Measurements from ENCODE around the gene SLC44A3.
A peak's percentile ranks its signal among the peaks of the same experiment; 100 is the strongest.

Gene SLC44A3

GRCh38 chr1:94799206-94799605 is 21.0 kb upstream of the SLC44A3 start:
- peaks cover 2% of the 10 kb centered on the region for H3K9me3 ChIP-seq (ENCODE audit: insufficient read depth, low read depth, low read length)
- WGBS (ENCODE audit: extremely low coverage, insufficient coverage, insufficient read length) = no CpG with 5 or more reads among the region's 4 CpGs

DNA sequence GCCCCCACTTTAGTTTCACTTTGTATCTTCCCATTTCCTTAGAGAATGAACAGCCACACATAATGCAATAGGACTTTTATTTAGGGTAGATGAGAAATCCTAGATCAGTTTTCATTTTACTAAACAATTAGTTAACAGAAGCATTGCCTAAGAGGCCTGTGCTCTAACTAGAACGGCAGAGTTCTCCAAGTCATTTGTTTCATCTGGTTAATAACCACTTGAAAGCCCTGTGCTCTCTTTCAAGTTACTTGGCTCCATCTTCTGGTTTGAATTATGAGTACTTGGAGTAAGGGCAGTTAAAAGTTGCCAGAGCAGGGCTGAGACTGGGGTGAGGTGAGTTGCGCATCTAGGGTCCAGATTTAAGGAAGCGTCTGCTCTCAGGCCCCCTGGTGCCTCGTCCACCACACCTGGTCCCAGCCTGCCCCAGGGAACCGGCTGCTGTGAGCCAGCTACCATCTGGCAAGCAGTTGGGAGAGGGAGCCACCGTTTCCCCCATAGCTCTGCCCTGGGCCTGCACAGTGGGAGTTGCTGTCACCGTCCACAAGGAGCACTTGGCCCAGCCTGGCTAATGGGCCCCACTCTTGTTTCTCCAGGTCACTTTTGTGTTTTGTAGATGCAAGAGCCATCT is 18.1 kb upstream of the SLC44A3 start:
- no peak overlapping the region for H3K4ac ChIP-seq (ENCODE audit: low read depth, low read length)
- no peak overlapping the region for H4K8ac ChIP-seq (ENCODE audit: low read depth, low read length)
- peak overlapping the region; percentile 15 for H4K91ac ChIP-seq (ENCODE audit: low read depth, low read length)
- no peaks in the 10 kb centered on the region for H3K36me3 ChIP-seq (ENCODE audit: control insufficient read depth in 1 of 2, insufficient read depth in 2 of 2, low read length in 2 of 2)
- peak overlapping the region; percentile 44 for H2BK12ac ChIP-seq (ENCODE audit: low read length)
- no CpG with 5 or more reads among the region's 7 CpGs for WGBS (ENCODE audit: extremely low coverage, insufficient coverage, insufficient read length)
- no peak overlapping the region for H2BK5ac ChIP-seq (ENCODE audit: low read depth, low read length, poor library complexity)
- no peak overlapping the region for H3K18ac ChIP-seq (ENCODE audit: low read length)
- peaks cover 2% of the 10 kb centered on the region for H3K9me3 ChIP-seq (ENCODE audit: insufficient read depth, low read depth, low read length)
- no peak overlapping the region for H3K4me2 ChIP-seq (ENCODE audit: low read length)
- no peaks in the 10 kb centered on the region for H3K79me1 ChIP-seq (ENCODE audit: low read length)
- peak in 1 of 2 donors; percentile 65 for DNase-seq
- no peaks in the 10 kb centered on the region for H3K79me2 ChIP-seq (ENCODE audit: control insufficient read depth, insufficient read depth, low read length, poor library complexity)
- H3K23ac ChIP-seq (ENCODE audit: low read length) = no peak overlapping the region
- H2AK5ac ChIP-seq (ENCODE audit: low read length) = peak overlapping the region; percentile 61
- H3K4me3 ChIP-seq (ENCODE audit: low read depth, low read length) = no peak overlapping the region
- H3K9ac ChIP-seq (ENCODE audit: low read length) = no peak overlapping the region
- peaks cover 4 to 6% of the 10 kb centered on the region in 2 experiments for H3K4me1 ChIP-seq (ENCODE audit: control insufficient read depth in 1 of 2, insufficient read depth in 2 of 2, low read length in 2 of 2)
- no peak overlapping the region for H3K27ac ChIP-seq (ENCODE audit: low read depth, low read length)
- H2BK120ac ChIP-seq (ENCODE audit: insufficient read depth, low read length, poor library complexity) = peak overlapping the region; percentile 37
- no peak overlapping the region for H3K14ac ChIP-seq (ENCODE audit: low read length)
- peak overlapping the region; percentile 38 for H2AFZ ChIP-seq (ENCODE audit: insufficient read depth, low read length, poor library complexity)
- H3K27me3 ChIP-seq (ENCODE audit: insufficient read depth, low read length) = no peaks in the 10 kb centered on the region
- H4K12ac ChIP-seq (ENCODE audit: low read depth, low read length) = no peak overlapping the region

More at GRCh38 chr1:94799206-94799605, 21.0 kb upstream of the SLC44A3 start:
- Histone ChIP-seq H3K79me2 (ENCODE audit: control insufficient read depth, insufficient read depth, low read length, poor library complexity) (no peaks in the 10 kb centered on the region), H3K18ac (ENCODE audit: low read length) (no peak overlapping the region), H3K9ac (ENCODE audit: low read length) (no peak overlapping the region), H2BK120ac (ENCODE audit: insufficient read depth, low read length, poor library complexity) (no peak overlapping the region), H3K14ac (ENCODE audit: low read length) (no peak overlapping the region), H3K4me1 (ENCODE audit: control insufficient read depth in 1 of 2, insufficient read depth in 2 of 2, low read length in 2 of 2) (peaks cover 2% of the 10 kb centered on the region in 2 experiments), H2BK5ac (ENCODE audit: low read depth, low read length, poor library complexity) (no peak overlapping the region), H3K27me3 (ENCODE audit: insufficient read depth, low read length) (no peaks in the 10 kb centered on the region), H3K23ac (ENCODE audit: low read length) (no peak overlapping the region), H4K8ac (ENCODE audit: low read depth, low read length) (no peak overlapping the region), H3K27ac (ENCODE audit: low read depth, low read length) (no peak overlapping the region), H2BK12ac (ENCODE audit: low read length) (no peak overlapping the region), H3K4ac (ENCODE audit: low read depth, low read length) (no peak overlapping the region), H4K12ac (ENCODE audit: low read depth, low read length) (no peak overlapping the region), H3K36me3 (ENCODE audit: control insufficient read depth in 1 of 2, insufficient read depth in 2 of 2, low read length in 2 of 2) (no peaks in the 10 kb centered on the region), H2AK5ac (ENCODE audit: low read length) (no peak overlapping the region), H3K4me2 (ENCODE audit: low read length) (no peak overlapping the region), H2AFZ (ENCODE audit: insufficient read depth, low read length, poor library complexity) (no peak overlapping the region), H3K79me1 (ENCODE audit: low read length) (no peaks in the 10 kb centered on the region), H4K91ac (ENCODE audit: low read depth, low read length) (no peak overlapping the region), H3K4me3 (ENCODE audit: low read depth, low read length) (no peak overlapping the region)
- DNase-seq = no peak

- peaks cover 4 to 6% of the 10 kb centered on the region in 2 experiments for H3K4me1 ChIP-seq (ENCODE audit: control insufficient read depth in 1 of 2, insufficient read depth in 2 of 2, low read length in 2 of 2)
- H3K23ac ChIP-seq (ENCODE audit: low read length) = no peak overlapping the region
- no peak overlapping the region for H3K9ac ChIP-seq (ENCODE audit: low read length)
- H3K4me2 ChIP-seq (ENCODE audit: low read length) = no peak overlapping the region
- H3K18ac ChIP-seq (ENCODE audit: low read length) = no peak overlapping the region
- no peak overlapping the region for H2BK12ac ChIP-seq (ENCODE audit: low read length)
- H4K91ac ChIP-seq (ENCODE audit: low read depth, low read length) = no peak overlapping the region
- no peak overlapping the region for H2BK120ac ChIP-seq (ENCODE audit: insufficient read depth, low read length, poor library complexity)
- no CpG with 5 or more reads among the region's 3 CpGs for WGBS (ENCODE audit: extremely low coverage, insufficient coverage, insufficient read length)
- H3K9me3 ChIP-seq (ENCODE audit: insufficient read depth, low read depth, low read length) = peaks cover 2% of the 10 kb centered on the region
- no peaks in the 10 kb centered on the region for H3K27me3 ChIP-seq (ENCODE audit: insufficient read depth, low read length)
- H3K4me3 ChIP-seq (ENCODE audit: low read depth, low read length) = no peak overlapping the region
- no peak overlapping the region for H3K14ac ChIP-seq (ENCODE audit: low read length)
- H3K36me3 ChIP-seq (ENCODE audit: control insufficient read depth in 1 of 2, insufficient read depth in 2 of 2, low read length in 2 of 2) = no peaks in the 10 kb centered on the region
- no peak overlapping the region for H4K12ac ChIP-seq (ENCODE audit: low read depth, low read length)
- no peak overlapping the region for H4K8ac ChIP-seq (ENCODE audit: low read depth, low read length)
- no peak overlapping the region for H2BK5ac ChIP-seq (ENCODE audit: low read depth, low read length, poor library complexity)
- no peak overlapping the region for H3K27ac ChIP-seq (ENCODE audit: low read depth, low read length)
- H3K4ac ChIP-seq (ENCODE audit: low read depth, low read length) = no peak overlapping the region
- no peak overlapping the region for H2AK5ac ChIP-seq (ENCODE audit: low read length)
- no peak for DNase-seq
- no peak overlapping the region for H2AFZ ChIP-seq (ENCODE audit: insufficient read depth, low read length, poor library complexity)
- H3K79me1 ChIP-seq (ENCODE audit: low read length) = no peaks in the 10 kb centered on the region
- no peaks in the 10 kb centered on the region for H3K79me2 ChIP-seq (ENCODE audit: control insufficient read depth, insufficient read depth, low read length, poor library complexity)
Observed at GRCh38 chr1:94803106-94803505, 17.1 kb upstream of the SLC44A3 start.

DNA sequence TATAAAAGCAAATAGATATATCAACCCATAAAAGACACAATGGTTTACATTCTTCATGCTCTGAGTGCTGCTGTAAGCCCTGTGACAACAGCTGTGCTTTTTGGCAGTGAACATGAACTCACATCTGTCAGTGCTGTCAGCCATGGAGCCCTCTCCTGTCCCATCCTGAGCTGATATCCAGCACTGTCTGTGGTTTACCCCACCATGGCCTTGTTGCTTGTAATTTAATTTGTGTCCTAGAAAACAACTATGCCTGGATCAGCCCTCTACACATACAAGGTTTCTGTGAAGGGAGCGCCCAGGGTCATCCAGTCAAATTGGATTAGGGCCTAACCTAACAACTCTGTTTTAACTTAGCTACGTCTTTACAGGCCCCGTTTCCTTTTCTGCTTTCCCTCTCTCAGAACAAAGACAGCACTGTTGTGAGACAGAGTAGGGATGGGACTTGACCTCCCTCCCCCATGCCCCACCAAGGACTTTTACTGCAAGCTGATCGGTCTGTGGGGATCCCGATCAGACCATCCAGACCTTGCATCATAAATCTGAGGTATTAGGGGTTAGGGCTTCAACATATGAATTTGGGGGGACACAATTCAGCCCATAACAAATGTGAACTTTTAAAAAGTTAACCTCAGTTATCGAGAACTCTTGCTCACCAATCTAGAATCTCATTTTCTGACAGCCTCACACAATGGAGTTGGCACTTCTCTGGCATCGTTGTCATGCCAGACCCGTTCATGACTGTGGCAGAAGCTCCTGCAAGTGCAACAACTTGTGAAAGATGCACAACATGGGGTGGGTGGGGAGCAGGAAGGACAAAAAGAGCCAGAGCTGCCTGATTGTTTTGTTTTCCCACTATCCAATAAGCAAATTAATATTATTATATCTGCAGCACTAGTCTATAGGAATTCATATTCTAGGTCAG is 16.4 kb upstream of the SLC44A3 start:
- no peak overlapping the region for H3K4me3 ChIP-seq (ENCODE audit: low read depth, low read length)
- no peak overlapping the region for H4K12ac ChIP-seq (ENCODE audit: low read depth, low read length)
- no peak overlapping the region for H4K8ac ChIP-seq (ENCODE audit: low read depth, low read length)
- H2BK5ac ChIP-seq (ENCODE audit: low read depth, low read length, poor library complexity) = no peak overlapping the region
- no peak overlapping the region for H3K14ac ChIP-seq (ENCODE audit: low read length)
- H2BK120ac ChIP-seq (ENCODE audit: insufficient read depth, low read length, poor library complexity) = no peak overlapping the region
- no peak overlapping the region for H3K23ac ChIP-seq (ENCODE audit: low read length)
- no peak overlapping the region for H2AFZ ChIP-seq (ENCODE audit: insufficient read depth, low read length, poor library complexity)
- no peak overlapping the region for H3K27ac ChIP-seq (ENCODE audit: low read depth, low read length)
- H3K79me1 ChIP-seq (ENCODE audit: low read length) = no peaks in the 10 kb centered on the region
- H2BK12ac ChIP-seq (ENCODE audit: low read length) = peak overlapping the region; percentile 34
- no peaks in the 10 kb centered on the region for H3K36me3 ChIP-seq (ENCODE audit: control insufficient read depth in 1 of 2, insufficient read depth in 2 of 2, low read length in 2 of 2)
- WGBS (ENCODE audit: extremely low coverage, insufficient coverage, insufficient read length) = no CpG with 5 or more reads among the region's 8 CpGs
- no peak overlapping the region for H3K9ac ChIP-seq (ENCODE audit: low read length)
- no peak overlapping the region for H3K4ac ChIP-seq (ENCODE audit: low read depth, low read length)
- no peaks in the 10 kb centered on the region for H3K79me2 ChIP-seq (ENCODE audit: control insufficient read depth, insufficient read depth, low read length, poor library complexity)
- peak overlapping the region; percentile 36 for H4K91ac ChIP-seq (ENCODE audit: low read depth, low read length)
- H3K9me3 ChIP-seq (ENCODE audit: insufficient read depth, low read depth, low read length) = peaks cover 2% of the 10 kb centered on the region
- DNase-seq = no peak
- no peaks in the 10 kb centered on the region for H3K27me3 ChIP-seq (ENCODE audit: insufficient read depth, low read length)
- H3K4me2 ChIP-seq (ENCODE audit: low read length) = no peak overlapping the region
- no peak overlapping the region for H3K18ac ChIP-seq (ENCODE audit: low read length)
- H2AK5ac ChIP-seq (ENCODE audit: low read length) = no peak overlapping the region
- peaks cover 4 to 6% of the 10 kb centered on the region in 2 experiments for H3K4me1 ChIP-seq (ENCODE audit: control insufficient read depth in 1 of 2, insufficient read depth in 2 of 2, low read length in 2 of 2)

Measured in trophoblast cell (in vitro differentiated cells and primary cell).